SK-N-SH treated with all-trans-retinoic acid at 6 μM for 48 hours (cell line): Measurements from ENCODE around the gene LARP4B.

Experiments used
- OSR1 ChIP-seq: fragments of 250-450 bp; sonication (Bioruptor Pico); IDR thresholded peaks from 2 replicates; pipeline ENCODE4 v1.8.0; 2022; ENCODE audit warnings: moderate library complexity, mild to moderate bottlenecking, inconsistent platforms
- RARB ChIP-seq: fragments of 250-450 bp; sonication (Bioruptor Pico); IDR thresholded peaks from 2 replicates; pipeline ENCODE4 v1.8.0; 2021; ENCODE audit warnings: mild to moderate bottlenecking, moderate library complexity
- ZFP3 ChIP-seq: fragments of 250-450 bp; sonication (Bioruptor Pico); IDR thresholded peaks from 2 replicates; pipeline ENCODE4 v1.5.0; 2020; ENCODE audit warnings: mild to moderate bottlenecking, moderate library complexity
- ZNF565 ChIP-seq: fragments of 450-650 bp; formaldehyde crosslinking; conservative IDR thresholded peaks from 2 replicates; pipeline ENCODE4 v1.5.0; 2020; ENCODE audit warnings: low read depth, mild to moderate bottlenecking, moderate library complexity
- ZNF8 ChIP-seq: fragments of 450-650 bp; formaldehyde crosslinking; IDR thresholded peaks from 2 replicates; pipeline ENCODE4 v1.5.0; 2020; ENCODE audit warnings: mild to moderate bottlenecking, moderate library complexity
- TF ChIP-seq, protein P1 (sequence below): fragments of 250-450 bp; sonication (Bioruptor Pico); IDR thresholded peaks from 2 replicates; pipeline ENCODE4 v1.8.0; 2020; ENCODE audit warnings: mild to moderate bottlenecking, moderate library complexity, borderline replicate concordance
- TF ChIP-seq, protein P2 (sequence below): fragments of 250-450 bp; sonication (Bioruptor Pico); IDR thresholded peaks from 2 replicates; pipeline ENCODE4 v1.5.1; 2021; ENCODE audit warnings: mild to moderate bottlenecking, moderate library complexity
- TF ChIP-seq, protein P3 (sequence below): fragments of 250-450 bp; sonication (Bioruptor Pico); IDR thresholded peaks from 2 replicates; pipeline ENCODE4 v1.5.1; 2020; ENCODE audit warnings: low read depth, mild to moderate bottlenecking, moderate library complexity
- TF ChIP-seq, protein P4 (sequence below): fragments of 250-450 bp; sonication (Bioruptor Pico); IDR thresholded peaks from 2 replicates; pipeline ENCODE4 v1.8.0; 2021; ENCODE audit warnings: low read depth, mild to moderate bottlenecking, moderate library complexity, borderline replicate concordance

DNA sequence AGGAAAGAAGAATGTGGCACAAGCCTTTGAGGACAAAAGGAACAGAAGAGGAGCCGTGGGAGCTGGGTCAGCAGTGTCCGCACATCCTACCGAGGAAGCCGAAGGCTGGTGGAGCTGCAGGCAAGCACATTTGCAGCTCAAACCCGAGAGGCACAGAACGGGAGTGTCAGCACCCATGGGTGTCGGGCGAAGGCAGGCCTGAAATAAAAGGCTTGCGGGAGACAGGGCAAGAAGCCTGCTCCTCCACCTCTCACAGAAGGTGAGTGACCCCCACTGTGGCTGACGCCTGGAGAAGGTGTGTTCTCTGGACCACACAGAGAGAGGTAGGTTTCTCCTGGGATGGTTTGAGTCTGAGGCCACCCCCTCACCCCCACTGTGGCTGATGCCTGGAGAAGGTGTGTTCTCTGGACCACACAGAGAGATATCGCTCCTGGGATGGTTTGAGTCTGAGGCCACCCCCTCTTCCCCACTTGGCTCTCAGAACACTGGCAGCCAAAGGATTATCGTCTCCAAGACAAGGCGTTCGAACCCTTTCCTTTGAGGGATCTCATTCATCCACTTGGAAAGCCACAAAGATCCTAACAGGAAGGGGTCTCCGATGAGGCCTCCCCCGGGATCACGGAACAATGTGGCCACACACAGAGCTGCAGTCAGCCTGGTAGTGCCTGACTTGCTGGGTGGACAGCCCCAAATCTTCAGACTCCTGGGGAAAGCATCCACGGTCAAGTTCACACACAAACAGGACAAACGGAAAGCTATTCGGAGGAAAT, 35.1 kb upstream of the LARP4B start:
- TF ChIP-seq, protein P1, sequence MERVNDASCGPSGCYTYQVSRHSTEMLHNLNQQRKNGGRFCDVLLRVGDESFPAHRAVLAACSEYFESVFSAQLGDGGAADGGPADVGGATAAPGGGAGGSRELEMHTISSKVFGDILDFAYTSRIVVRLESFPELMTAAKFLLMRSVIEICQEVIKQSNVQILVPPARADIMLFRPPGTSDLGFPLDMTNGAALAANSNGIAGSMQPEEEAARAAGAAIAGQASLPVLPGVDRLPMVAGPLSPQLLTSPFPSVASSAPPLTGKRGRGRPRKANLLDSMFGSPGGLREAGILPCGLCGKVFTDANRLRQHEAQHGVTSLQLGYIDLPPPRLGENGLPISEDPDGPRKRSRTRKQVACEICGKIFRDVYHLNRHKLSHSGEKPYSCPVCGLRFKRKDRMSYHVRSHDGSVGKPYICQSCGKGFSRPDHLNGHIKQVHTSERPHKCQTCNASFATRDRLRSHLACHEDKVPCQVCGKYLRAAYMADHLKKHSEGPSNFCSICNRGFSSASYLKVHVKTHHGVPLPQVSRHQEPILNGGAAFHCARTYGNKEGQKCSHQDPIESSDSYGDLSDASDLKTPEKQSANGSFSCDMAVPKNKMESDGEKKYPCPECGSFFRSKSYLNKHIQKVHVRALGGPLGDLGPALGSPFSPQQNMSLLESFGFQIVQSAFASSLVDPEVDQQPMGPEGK = no peak
- TF ChIP-seq ZNF8 (no peak), ZFP3 (CRISPR knock-in tag) (no peak), RARB (CRISPR knock-in tag) (no peak), OSR1 (CRISPR knock-in tag) (no peak), ZNF565 (CRISPR knock-in tag) (no peak)
- TF ChIP-seq, protein P2, sequence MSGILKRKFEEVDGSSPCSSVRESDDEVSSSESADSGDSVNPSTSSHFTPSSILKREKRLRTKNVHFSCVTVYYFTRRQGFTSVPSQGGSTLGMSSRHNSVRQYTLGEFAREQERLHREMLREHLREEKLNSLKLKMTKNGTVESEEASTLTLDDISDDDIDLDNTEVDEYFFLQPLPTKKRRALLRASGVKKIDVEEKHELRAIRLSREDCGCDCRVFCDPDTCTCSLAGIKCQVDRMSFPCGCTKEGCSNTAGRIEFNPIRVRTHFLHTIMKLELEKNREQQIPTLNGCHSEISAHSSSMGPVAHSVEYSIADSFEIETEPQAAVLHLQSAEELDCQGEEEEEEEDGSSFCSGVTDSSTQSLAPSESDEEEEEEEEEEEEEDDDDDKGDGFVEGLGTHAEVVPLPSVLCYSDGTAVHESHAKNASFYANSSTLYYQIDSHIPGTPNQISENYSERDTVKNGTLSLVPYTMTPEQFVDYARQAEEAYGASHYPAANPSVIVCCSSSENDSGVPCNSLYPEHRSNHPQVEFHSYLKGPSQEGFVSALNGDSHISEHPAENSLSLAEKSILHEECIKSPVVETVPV = no peak
- TF ChIP-seq, protein P3, sequence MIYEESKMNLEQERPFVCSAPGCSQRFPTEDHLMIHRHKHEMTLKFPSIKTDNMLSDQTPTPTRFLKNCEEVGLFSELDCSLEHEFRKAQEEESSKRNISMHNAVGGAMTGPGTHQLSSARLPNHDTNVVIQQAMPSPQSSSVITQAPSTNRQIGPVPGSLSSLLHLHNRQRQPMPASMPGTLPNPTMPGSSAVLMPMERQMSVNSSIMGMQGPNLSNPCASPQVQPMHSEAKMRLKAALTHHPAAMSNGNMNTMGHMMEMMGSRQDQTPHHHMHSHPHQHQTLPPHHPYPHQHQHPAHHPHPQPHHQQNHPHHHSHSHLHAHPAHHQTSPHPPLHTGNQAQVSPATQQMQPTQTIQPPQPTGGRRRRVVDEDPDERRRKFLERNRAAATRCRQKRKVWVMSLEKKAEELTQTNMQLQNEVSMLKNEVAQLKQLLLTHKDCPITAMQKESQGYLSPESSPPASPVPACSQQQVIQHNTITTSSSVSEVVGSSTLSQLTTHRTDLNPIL = no peak
- TF ChIP-seq, protein P4, sequence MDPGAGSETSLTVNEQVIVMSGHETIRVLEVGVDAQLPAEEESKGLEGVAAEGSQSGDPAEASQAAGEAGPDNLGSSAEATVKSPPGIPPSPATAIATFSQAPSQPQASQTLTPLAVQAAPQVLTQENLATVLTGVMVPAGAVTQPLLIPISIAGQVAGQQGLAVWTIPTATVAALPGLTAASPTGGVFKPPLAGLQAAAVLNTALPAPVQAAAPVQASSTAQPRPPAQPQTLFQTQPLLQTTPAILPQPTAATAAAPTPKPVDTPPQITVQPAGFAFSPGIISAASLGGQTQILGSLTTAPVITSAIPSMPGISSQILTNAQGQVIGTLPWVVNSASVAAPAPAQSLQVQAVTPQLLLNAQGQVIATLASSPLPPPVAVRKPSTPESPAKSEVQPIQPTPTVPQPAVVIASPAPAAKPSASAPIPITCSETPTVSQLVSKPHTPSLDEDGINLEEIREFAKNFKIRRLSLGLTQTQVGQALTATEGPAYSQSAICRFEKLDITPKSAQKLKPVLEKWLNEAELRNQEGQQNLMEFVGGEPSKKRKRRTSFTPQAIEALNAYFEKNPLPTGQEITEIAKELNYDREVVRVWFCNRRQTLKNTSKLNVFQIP (CRISPR knock-in tag) = no peak
